Nephron (organoid): Measurements from ENCODE around the gene TMEM240.
"Not testable (repeated sequence)": the region's sequence is repeated elsewhere in the genome, so short reads cannot be mapped to it uniquely, and the experiment has no call there.

Experiments used
- H3K27ac Mint-ChIP-seq, 3 experiments: 2 replicates each; pipeline ENCODE4 v1.8.0; 2020; ENCODE audit warnings: mixed read lengths in 3 of 3, mild to moderate bottlenecking in 2 of 3, moderate library complexity in 1 of 3
- H3K27me3 Mint-ChIP-seq: 2 replicates; pipeline ENCODE4 v1.8.0; 2021; ENCODE audit warnings: low read depth, mild to moderate bottlenecking, moderate library complexity, mixed read lengths
- H3K36me3 Mint-ChIP-seq: 2 replicates; pipeline ENCODE4 v1.8.0; 2020; ENCODE audit warnings: low read depth, mixed read lengths
- H3K4me1 Mint-ChIP-seq: 2 replicates; pipeline ENCODE4 v1.8.0; 2020; ENCODE audit warnings: mixed read lengths
- H3K4me3 Mint-ChIP-seq, 3 experiments: 2 replicates each; pipeline ENCODE4 v1.8.0; 2020; ENCODE audit warnings: mild to moderate bottlenecking in 3 of 3, mixed read lengths in 3 of 3, moderate library complexity in 2 of 3
- H3K9me3 Mint-ChIP-seq: 2 replicates; pipeline ENCODE4 v1.8.0; 2020; ENCODE audit warnings: mixed read lengths
- CTCF ChIP-seq, 3 experiments: fragments of 200-600 bp; sonication (generic); IDR thresholded peaks; one replicate each; pipeline ENCODE4 v1.5.0; 2021; ENCODE audit warnings: antibody characterized with exemption in 3 of 3; ENCODE audit not compliant: unreplicated experiment in 3 of 3

The TMEM240 gene

GRCh38 chr1:1507305-1507704 is 33.1 kb downstream of the TMEM240 start:
- no peaks in the 10 kb centered on the region for H3K27me3 Mint-ChIP-seq
- H3K9me3 Mint-ChIP-seq, result no peaks in the 10 kb centered on the region
- peaks cover 20% of the 10 kb centered on the region for H3K4me1 Mint-ChIP-seq
- peak overlapping the region in 2 of 3 experiments; percentile 46 to 54 for H3K27ac Mint-ChIP-seq
- no peaks in the 10 kb centered on the region for H3K36me3 Mint-ChIP-seq
- peak overlapping the region in 2 of 3 experiments; percentile 30 to 51 for H3K4me3 Mint-ChIP-seq
- no peak for TF ChIP-seq CTCF (IDR thresholded peaks at IDR 0.05; ENCODE audit: unreplicated experiment in 3 of 3)

GRCh38 chr1:1505801-1506200 is 34.6 kb downstream of the TMEM240 start:
- H3K4me3 Mint-ChIP-seq, result peak overlapping the region; percentile 58 to 75 (median 68)
- H3K27ac Mint-ChIP-seq, result peak overlapping the region; percentile 92 to 99 (median 98)
- H3K4me1 Mint-ChIP-seq, result peaks cover 15% of the 10 kb centered on the region
- not testable (repeated sequence) for H3K9me3 Mint-ChIP-seq, H3K36me3 Mint-ChIP-seq, H3K27me3 Mint-ChIP-seq

- H3K36me3 Mint-ChIP-seq, H3K27me3 Mint-ChIP-seq, H3K9me3 Mint-ChIP-seq: not testable (repeated sequence)
- peak in 1 of 3 experiments; percentile 49 for TF ChIP-seq CTCF (IDR thresholded peaks at IDR 0.05; ENCODE audit: unreplicated experiment in 3 of 3)
- H3K4me1 Mint-ChIP-seq, result peaks cover 13% of the 10 kb centered on the region
- H3K4me3 Mint-ChIP-seq, result peak overlapping the region; percentile 77 to 79 (median 78)
- H3K27ac Mint-ChIP-seq, result peak overlapping the region; percentile 92 to 99 (median 98)
Measured at GRCh38 chr1:1505366-1505798, 35.0 kb downstream of the TMEM240 start.

GRCh38 chr1:1504777-1505365 is 35.6 kb downstream of the TMEM240 start:
- peak; percentile 59 to 73 (median 67) for TF ChIP-seq CTCF (IDR thresholded peaks at IDR 0.05; ENCODE audit: unreplicated experiment in 3 of 3)
- Mint-ChIP-seq H3K27ac (peak overlapping the region; percentile 92 to 99 (median 98)), H3K4me1 (peaks cover 13% of the 10 kb centered on the region), H3K4me3 (peak overlapping the region; percentile 77 to 79 (median 78))
- not testable (repeated sequence) for H3K9me3 Mint-ChIP-seq, H3K36me3 Mint-ChIP-seq, H3K27me3 Mint-ChIP-seq

GRCh38 chr1:1495461-1495975 is 44.9 kb downstream of the TMEM240 start:
- Mint-ChIP-seq H3K36me3 (peaks cover 37% of the 10 kb centered on the region), H3K9me3 (peaks cover 13% of the 10 kb centered on the region)
- not testable (repeated sequence) for H3K4me1 Mint-ChIP-seq, H3K4me3 Mint-ChIP-seq, H3K27ac Mint-ChIP-seq, H3K27me3 Mint-ChIP-seq

- H3K9me3 Mint-ChIP-seq, result peaks cover 13% of the 10 kb centered on the region
- not testable (repeated sequence) for H3K4me3 Mint-ChIP-seq, H3K4me1 Mint-ChIP-seq, H3K27ac Mint-ChIP-seq, H3K27me3 Mint-ChIP-seq
- H3K36me3 Mint-ChIP-seq, result peaks cover 48% of the 10 kb centered on the region
Measured at GRCh38 chr1:1494311-1494710, 46.1 kb downstream of the TMEM240 start.

- Mint-ChIP-seq H3K4me1 (no peaks in the 10 kb centered on the region), H3K4me3 (no peak overlapping the region), H3K9me3 (peaks cover 13% of the 10 kb centered on the region), H3K27me3 (no peaks in the 10 kb centered on the region), H3K36me3 (peaks cover 62% of the 10 kb centered on the region), H3K27ac (no peak overlapping the region)
- no peak for TF ChIP-seq CTCF (IDR thresholded peaks at IDR 0.05; ENCODE audit: unreplicated experiment in 3 of 3)
Measured at GRCh38 chr1:1491601-1492000, 48.8 kb downstream of the TMEM240 start.
